GM23338 (cell line): ENCODE data around the gene GRIN1. TPM values are rescaled to one million over a fixed set of nuclear protein-coding genes. Genes with fewer than 3 reads are reported as not detected.

ENCODE experiments used
- ATAC-seq: fragments of 200-7000 bp; cut with Tn5 transposase; 3 replicates; pipeline ENCODE4 v1.9.1; 2020
- DNase-seq: peaks from one replicate; pipeline ENCODE4 v3.0.0-alpha.2; 2015; ENCODE audit warnings: low spot score
- H2AFZ ChIP-seq: fragments of 200-600 bp; sonication (generic); 2 replicates; pipeline ENCODE4 v1.8.0; 2016; ENCODE audit warnings: antibody characterized with exemption, mild to moderate bottlenecking, moderate library complexity
- H3F3A ChIP-seq: fragments of 200-600 bp; sonication (generic); replicated peaks from 2 replicates; pipeline ENCODE4 v1.8.0; 2017; ENCODE audit warnings: antibody characterized with exemption, mixed run types, low read depth
- H3K27ac ChIP-seq: fragments of 200-600 bp; sonication (generic); 2 replicates; pipeline ENCODE4 v1.6.1; 2016; ENCODE audit warnings: low read depth
- H3K27me3 ChIP-seq: fragments of 200-600 bp; sonication (generic); 2 replicates; pipeline ENCODE4 v1.8.0; 2016; ENCODE audit warnings: mild to moderate bottlenecking, mixed run types, moderate library complexity; ENCODE audit not compliant: insufficient read depth
- H3K36me3 ChIP-seq: fragments of 200-600 bp; sonication (generic); 2 replicates; pipeline ENCODE4 v1.8.0; 2016; ENCODE audit warnings: mild to moderate bottlenecking; ENCODE audit not compliant: insufficient read depth
- H3K4me1 ChIP-seq: fragments of 200-600 bp; sonication (generic); 2 replicates; pipeline ENCODE4 v1.8.0; 2016; ENCODE audit warnings: mild to moderate bottlenecking, moderate library complexity; ENCODE audit not compliant: insufficient read depth
- H3K4me2 ChIP-seq: fragments of 200-600 bp; sonication (generic); 2 replicates; pipeline ENCODE4 v1.7.1; 2017; ENCODE audit warnings: mixed run types
- H3K4me3 ChIP-seq: fragments of 200-600 bp; sonication (generic); 2 replicates; pipeline ENCODE4 v1.6.1; 2016; ENCODE audit warnings: mixed run types
- H3K79me2 ChIP-seq: fragments of 200-600 bp; sonication (generic); replicated peaks from 2 replicates; pipeline ENCODE4 v1.8.0; 2017; ENCODE audit warnings: mild to moderate bottlenecking; ENCODE audit not compliant: insufficient read depth
- H3K9me2 ChIP-seq: fragments of 200-600 bp; sonication (generic); 2 replicates; pipeline ENCODE4 v1.8.0; 2017; ENCODE audit not compliant: insufficient read depth
- H4K20me1 ChIP-seq: fragments of 200-600 bp; sonication (generic); replicated peaks from 2 replicates; pipeline ENCODE4 v1.8.0; 2017; ENCODE audit warnings: mild to moderate bottlenecking; ENCODE audit not compliant: insufficient read depth
- H3K27ac Mint-ChIP-seq: 2 replicates; pipeline ENCODE4 v1.8.0; 2020; ENCODE audit warnings: inconsistent platforms, mild to moderate bottlenecking, moderate library complexity, mixed read lengths
- H3K27me3 Mint-ChIP-seq: 3 replicates; pipeline ENCODE4 v1.8.0; 2022; ENCODE audit warnings: low read depth, mild to moderate bottlenecking, moderate library complexity, mixed read lengths, inconsistent platforms; ENCODE audit not compliant: insufficient read depth, poor library complexity
- H3K36me3 Mint-ChIP-seq: 3 replicates; pipeline ENCODE4 v1.8.0; 2021; ENCODE audit warnings: low read depth, mild to moderate bottlenecking, inconsistent platforms, moderate library complexity, mixed read lengths
- H3K4me1 Mint-ChIP-seq: 3 replicates; pipeline ENCODE4 v1.8.0; 2020; ENCODE audit warnings: mild to moderate bottlenecking, inconsistent platforms, mixed read lengths
- H3K4me3 Mint-ChIP-seq: 3 replicates; pipeline ENCODE4 v1.8.0; 2021; ENCODE audit warnings: moderate library complexity, mild to moderate bottlenecking, inconsistent platforms, mixed read lengths
- H3K9me3 Mint-ChIP-seq: 3 replicates; pipeline ENCODE4 v1.8.0; 2020; ENCODE audit warnings: moderate library complexity, mild to moderate bottlenecking, inconsistent platforms, mixed read lengths
- CREB1 ChIP-seq: fragments of 250-450 bp; sonication (Bioruptor Pico); IDR thresholded peaks from 2 replicates; pipeline ENCODE4 v1.5.0; 2020; ENCODE audit warnings: low read depth, mild to moderate bottlenecking, moderate library complexity
- CTCF ChIP-seq, 2 experiments: fragments of 200-600 bp in 1 of 2; sonication (generic) in 1 of 2; conservative IDR thresholded peaks; 2 replicates each; pipeline versions ENCODE4 v1.5.1 to v1.6.1; 2016 to 2017; ENCODE audit warnings: antibody characterized with exemption in 2 of 2, low read depth in 2 of 2, mild to moderate bottlenecking in 2 of 2, moderate library complexity in 1 of 2
- EZH2 ChIP-seq: fragments of 200-600 bp; sonication (generic); IDR thresholded peaks from one replicate; pipeline ENCODE4 v1.8.0; 2017; ENCODE audit warnings: antibody characterized with exemption, mild to moderate bottlenecking, low read depth; ENCODE audit not compliant: unreplicated experiment
- EZH2phosphoT487 ChIP-seq: fragments of 200-600 bp; sonication (generic); IDR thresholded peaks from one replicate; pipeline ENCODE4 v1.8.1; 2018; ENCODE audit warnings: antibody characterized with exemption; ENCODE audit not compliant: unreplicated experiment
- JUNB ChIP-seq: IDR thresholded peaks from one replicate; pipeline ENCODE4 v1.6.1; 2016; ENCODE audit warnings: antibody characterized with exemption; ENCODE audit not compliant: unreplicated experiment
- POLR2AphosphoS5 ChIP-seq: IDR thresholded peaks from 2 replicates; pipeline ENCODE4 v1.6.1; 2016; ENCODE audit warnings: antibody characterized with exemption, low read depth
- STAT1 ChIP-seq: IDR thresholded peaks from one replicate; pipeline ENCODE4 v1.6.1; 2016; ENCODE audit warnings: antibody characterized with exemption; ENCODE audit not compliant: unreplicated experiment
- ZNF331 ChIP-seq: fragments of 250-450 bp; sonication (Bioruptor Pico); IDR thresholded peaks from 2 replicates; pipeline ENCODE4 v1.5.0; 2020; ENCODE audit warnings: low read depth, mild to moderate bottlenecking, moderate library complexity
- polyA plus RNA-seq: library from polyadenylated mRNA; unstranded; fragments of >200 nt; fragmentation: Nextera tagmentation; extraction: Ambion mirVana; gene quantifications from 2 replicates; pipeline ENCODE4 v1.2.1, GENCODE V29; 2016
- total RNA-seq: library from RNA; depleted of rRNA; stranded (reverse); fragments of >200 nt; shearing (Covaris generic); gene quantifications from 2 replicates; pipeline ENCODE4 v1.2.3, GENCODE V29; 2014
- TF ChIP-seq, protein P1 (sequence below): fragments of 250-450 bp; sonication (Bioruptor Pico); IDR thresholded peaks from 2 replicates; pipeline ENCODE4 v1.5.0; 2020; ENCODE audit warnings: mild to moderate bottlenecking, moderate library complexity

The GRIN1 gene
- total and polyA plus RNA-seq, 2 experiments from 2014 or later: 2.7 to 5.5 TPM

DNA sequence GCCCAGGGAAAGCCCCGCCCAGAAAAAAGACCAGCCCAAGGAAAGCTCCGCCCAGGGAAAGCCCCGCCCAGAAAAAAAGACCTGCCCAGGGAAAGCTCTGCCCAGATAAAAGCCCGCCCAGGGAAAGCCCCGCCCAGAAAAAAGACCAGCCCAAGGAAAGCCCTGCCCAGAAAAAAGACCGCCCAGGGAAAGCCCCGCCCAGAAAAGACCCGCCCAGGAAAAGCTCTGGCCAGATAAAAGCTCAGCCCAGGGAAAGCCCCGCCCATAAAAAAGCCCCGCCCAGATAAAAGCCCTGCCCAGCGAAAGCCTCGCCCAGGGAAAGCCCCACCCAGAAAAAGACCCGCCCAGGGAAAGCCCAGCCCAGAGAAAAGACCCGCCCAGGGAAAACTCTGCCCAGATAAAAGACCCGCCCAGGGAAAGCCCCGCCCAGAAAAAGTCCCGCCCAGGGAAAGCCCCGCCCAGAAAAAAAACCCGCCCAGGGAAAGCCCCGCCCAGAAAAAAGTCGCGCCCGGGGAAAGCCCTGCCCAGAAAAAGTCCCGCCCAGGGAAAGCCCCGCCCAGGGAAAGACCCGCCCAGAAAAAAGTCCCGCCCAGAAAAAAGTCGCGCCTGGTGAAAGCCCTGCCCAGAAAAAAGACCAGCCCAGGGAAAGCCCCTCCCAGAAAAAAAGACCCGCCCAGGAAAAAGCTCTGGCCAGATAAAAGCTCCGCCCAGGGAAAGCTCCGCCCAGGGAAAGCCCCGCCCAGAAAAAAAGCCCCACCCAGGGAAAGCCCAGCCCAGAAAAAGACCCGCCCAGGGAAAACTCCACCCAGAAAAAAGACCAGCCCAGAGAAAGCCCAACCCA is 11.9 kb downstream of the GRIN1 start (continued):
- no peak for TF ChIP-seq EZH2
- no peak for TF ChIP-seq POLR2AphosphoS5
- TF ChIP-seq STAT1: no peak
- TF ChIP-seq ZNF331 (CRISPR knock-in tag): no peak

GRCh38 chr9:137152844-137153405 is 14.0 kb downstream of the GRIN1 start:
- no peak overlapping the region for H2AFZ ChIP-seq
- Mint-ChIP-seq H3K27me3 (peaks cover 38% of the 10 kb centered on the region), H3K4me1 (peaks cover 2% of the 10 kb centered on the region; the same call in 1 of the 3 replicates), H3K27ac (no peak overlapping the region), H3K9me3 (peaks cover 13% of the 10 kb centered on the region; the same call in 2 of the 3 replicates), H3K36me3 (no peaks in the 10 kb centered on the region), H3K4me3 (no peak overlapping the region)
- peaks cover 2% of the 10 kb centered on the region; the same call in 1 of the 2 replicates for H3K4me1 ChIP-seq
- H3K4me3 ChIP-seq: no peak overlapping the region
- H3K27me3 ChIP-seq: peaks cover 33% of the 10 kb centered on the region
- no peak for TF ChIP-seq EZH2
- TF ChIP-seq JUNB: no peak
- no peak for TF ChIP-seq EZH2phosphoT487
- TF ChIP-seq CTCF (conservative IDR thresholded peaks at IDR 0.05; ENCODE audit: low read depth in 2 of 2): no peak
- no peak for TF ChIP-seq CREB1 (CRISPR knock-in tag)
- TF ChIP-seq ZNF331 (CRISPR knock-in tag): no peak
- H3K9me2 ChIP-seq: no peaks in the 10 kb centered on the region
- no peak for DNase-seq
- ATAC-seq: no peak
- H3F3A ChIP-seq: peaks cover 23% of the 10 kb centered on the region
- H4K20me1 ChIP-seq: no peaks in the 10 kb centered on the region; the same call in 1 of the 2 replicates
- no peak overlapping the region for H3K27ac ChIP-seq
- H3K79me2 ChIP-seq: no peaks in the 10 kb centered on the region
- H3K4me2 ChIP-seq: no peak overlapping the region
- no peaks in the 10 kb centered on the region for H3K36me3 ChIP-seq

GRCh38 chr9:137156567-137157375 is 17.8 kb downstream of the GRIN1 start:
- Mint-ChIP-seq H3K4me1 (no peaks in the 10 kb centered on the region; the same call in 1 of the 3 replicates), H3K27ac (no peak overlapping the region), H3K36me3 (no peaks in the 10 kb centered on the region), H3K4me3 (peak overlapping the region; percentile 66), H3K27me3 (peaks cover 69% of the 10 kb centered on the region), H3K9me3 (no peaks in the 10 kb centered on the region; the same call in 2 of the 3 replicates)
- peak; percentile 59 for ATAC-seq
- Histone ChIP-seq H3K27ac (no peak overlapping the region), H3K4me1 (peaks cover 2% of the 10 kb centered on the region; the same call in 1 of the 2 replicates), H3F3A (peaks cover 20% of the 10 kb centered on the region), H3K27me3 (peaks cover 69% of the 10 kb centered on the region), H3K79me2 (no peaks in the 10 kb centered on the region), H3K9me2 (no peaks in the 10 kb centered on the region), H3K36me3 (no peaks in the 10 kb centered on the region), H3K4me2 (peak overlapping the region; percentile 80), H2AFZ (peak overlapping the region; percentile 99), H4K20me1 (no peaks in the 10 kb centered on the region), H3K4me3 (peak overlapping the region; percentile 64)
- DNase-seq: peak; percentile 89
- TF ChIP-seq, protein P1, sequence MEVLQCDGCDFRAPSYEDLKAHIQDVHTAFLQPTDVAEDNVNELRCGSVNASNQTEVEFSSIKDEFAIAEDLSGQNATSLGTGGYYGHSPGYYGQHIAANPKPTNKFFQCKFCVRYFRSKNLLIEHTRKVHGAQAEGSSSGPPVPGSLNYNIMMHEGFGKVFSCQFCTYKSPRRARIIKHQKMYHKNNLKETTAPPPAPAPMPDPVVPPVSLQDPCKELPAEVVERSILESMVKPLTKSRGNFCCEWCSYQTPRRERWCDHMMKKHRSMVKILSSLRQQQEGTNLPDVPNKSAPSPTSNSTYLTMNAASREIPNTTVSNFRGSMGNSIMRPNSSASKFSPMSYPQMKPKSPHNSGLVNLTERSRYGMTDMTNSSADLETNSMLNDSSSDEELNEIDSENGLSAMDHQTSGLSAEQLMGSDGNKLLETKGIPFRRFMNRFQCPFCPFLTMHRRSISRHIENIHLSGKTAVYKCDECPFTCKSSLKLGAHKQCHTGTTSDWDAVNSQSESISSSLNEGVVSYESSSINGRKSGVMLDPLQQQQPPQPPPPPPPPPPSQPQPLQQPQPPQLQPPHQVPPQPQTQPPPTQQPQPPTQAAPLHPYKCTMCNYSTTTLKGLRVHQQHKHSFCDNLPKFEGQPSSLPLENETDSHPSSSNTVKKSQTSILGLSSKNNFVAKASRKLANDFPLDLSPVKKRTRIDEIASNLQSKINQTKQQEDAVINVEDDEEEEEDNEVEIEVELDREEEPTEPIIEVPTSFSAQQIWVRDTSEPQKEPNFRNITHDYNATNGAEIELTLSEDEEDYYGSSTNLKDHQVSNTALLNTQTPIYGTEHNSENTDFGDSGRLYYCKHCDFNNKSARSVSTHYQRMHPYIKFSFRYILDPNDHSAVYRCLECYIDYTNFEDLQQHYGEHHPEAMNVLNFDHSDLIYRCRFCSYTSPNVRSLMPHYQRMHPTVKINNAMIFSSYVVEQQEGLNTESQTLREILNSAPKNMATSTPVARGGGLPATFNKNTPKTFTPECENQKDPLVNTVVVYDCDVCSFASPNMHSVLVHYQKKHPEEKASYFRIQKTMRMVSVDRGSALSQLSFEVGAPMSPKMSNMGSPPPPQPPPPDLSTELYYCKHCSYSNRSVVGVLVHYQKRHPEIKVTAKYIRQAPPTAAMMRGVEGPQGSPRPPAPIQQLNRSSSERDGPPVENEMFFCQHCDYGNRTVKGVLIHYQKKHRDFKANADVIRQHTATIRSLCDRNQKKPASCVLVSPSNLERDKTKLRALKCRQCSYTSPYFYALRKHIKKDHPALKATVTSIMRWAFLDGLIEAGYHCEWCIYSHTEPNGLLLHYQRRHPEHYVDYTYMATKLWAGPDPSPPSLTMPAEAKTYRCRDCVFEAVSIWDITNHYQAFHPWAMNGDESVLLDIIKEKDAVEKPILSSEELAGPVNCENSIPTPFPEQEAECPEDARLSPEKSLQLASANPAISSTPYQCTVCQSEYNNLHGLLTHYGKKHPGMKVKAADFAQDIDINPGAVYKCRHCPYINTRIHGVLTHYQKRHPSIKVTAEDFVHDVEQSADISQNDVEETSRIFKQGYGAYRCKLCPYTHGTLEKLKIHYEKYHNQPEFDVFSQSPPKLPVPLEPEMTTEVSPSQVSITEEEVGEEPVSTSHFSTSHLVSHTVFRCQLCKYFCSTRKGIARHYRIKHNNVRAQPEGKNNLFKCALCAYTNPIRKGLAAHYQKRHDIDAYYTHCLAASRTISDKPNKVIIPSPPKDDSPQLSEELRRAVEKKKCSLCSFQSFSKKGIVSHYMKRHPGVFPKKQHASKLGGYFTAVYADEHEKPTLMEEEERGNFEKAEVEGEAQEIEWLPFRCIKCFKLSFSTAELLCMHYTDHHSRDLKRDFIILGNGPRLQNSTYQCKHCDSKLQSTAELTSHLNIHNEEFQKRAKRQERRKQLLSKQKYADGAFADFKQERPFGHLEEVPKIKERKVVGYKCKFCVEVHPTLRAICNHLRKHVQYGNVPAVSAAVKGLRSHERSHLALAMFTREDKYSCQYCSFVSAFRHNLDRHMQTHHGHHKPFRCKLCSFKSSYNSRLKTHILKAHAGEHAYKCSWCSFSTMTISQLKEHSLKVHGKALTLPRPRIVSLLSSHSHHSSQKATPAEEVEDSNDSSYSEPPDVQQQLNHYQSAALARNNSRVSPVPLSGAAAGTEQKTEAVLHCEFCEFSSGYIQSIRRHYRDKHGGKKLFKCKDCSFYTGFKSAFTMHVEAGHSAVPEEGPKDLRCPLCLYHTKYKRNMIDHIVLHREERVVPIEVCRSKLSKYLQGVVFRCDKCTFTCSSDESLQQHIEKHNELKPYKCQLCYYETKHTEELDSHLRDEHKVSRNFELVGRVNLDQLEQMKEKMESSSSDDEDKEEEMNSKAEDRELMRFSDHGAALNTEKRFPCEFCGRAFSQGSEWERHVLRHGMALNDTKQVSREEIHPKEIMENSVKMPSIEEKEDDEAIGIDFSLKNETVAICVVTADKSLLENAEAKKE (CRISPR knock-in tag): no peak
